Eye (tissue), 1 donor: ENCODE measurements around the gene GLTPD2.

Experiments used
- DNase-seq: peaks from one replicate; pipeline ENCODE4 v3.0.0-alpha.2; 2015

GLTPD2 gene

DNA sequence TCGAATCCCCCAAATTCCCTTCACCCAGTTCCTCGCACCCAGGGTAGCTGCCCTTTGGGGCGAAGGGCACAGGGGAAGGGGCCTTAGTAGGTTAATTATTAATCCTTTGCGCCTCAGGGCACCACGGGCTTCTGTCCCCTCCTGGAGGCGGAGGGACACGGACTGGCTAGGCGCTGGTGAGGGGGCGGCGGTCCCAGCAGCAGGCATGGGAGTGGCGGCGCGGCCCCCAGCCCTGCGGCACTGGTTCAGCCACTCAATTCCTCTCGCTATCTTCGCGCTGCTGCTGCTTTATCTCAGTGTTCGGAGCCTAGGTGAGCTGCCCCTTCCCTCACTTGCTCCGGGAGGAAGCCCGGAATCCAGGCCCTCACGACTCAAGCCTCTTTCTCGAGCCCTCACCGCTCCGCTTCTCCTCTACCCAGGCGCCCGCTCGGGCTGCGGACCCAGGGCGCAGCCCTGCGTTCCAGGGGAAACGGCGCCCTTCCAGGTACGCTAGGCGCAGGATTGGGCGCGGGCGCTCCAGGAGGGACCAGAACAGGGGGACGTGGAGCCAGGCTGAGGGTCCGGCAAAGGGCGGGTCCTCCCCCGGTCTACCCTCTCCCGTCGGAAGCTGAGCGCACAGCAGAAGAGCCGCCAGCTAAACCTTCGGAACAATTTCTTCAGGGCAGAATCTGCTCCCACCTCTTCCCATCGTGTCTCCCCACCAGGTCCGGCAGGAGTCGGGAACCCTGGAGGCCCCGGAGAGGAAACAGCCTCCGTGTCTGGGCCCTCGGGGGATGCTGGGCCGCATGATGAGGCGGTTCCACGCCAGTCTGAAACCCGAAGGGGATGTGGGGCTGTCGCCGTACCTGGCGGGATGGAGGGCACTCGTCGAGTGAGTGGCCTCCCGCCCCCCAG lies at the start of gene GLTPD2:
GLTPD2 (plus strand) TSS at position 158 of the 894 bp plus-strand sequence; CDS start at position 206, 48 bp downstream.
- peak; percentile 52 for DNase-seq

DNA sequence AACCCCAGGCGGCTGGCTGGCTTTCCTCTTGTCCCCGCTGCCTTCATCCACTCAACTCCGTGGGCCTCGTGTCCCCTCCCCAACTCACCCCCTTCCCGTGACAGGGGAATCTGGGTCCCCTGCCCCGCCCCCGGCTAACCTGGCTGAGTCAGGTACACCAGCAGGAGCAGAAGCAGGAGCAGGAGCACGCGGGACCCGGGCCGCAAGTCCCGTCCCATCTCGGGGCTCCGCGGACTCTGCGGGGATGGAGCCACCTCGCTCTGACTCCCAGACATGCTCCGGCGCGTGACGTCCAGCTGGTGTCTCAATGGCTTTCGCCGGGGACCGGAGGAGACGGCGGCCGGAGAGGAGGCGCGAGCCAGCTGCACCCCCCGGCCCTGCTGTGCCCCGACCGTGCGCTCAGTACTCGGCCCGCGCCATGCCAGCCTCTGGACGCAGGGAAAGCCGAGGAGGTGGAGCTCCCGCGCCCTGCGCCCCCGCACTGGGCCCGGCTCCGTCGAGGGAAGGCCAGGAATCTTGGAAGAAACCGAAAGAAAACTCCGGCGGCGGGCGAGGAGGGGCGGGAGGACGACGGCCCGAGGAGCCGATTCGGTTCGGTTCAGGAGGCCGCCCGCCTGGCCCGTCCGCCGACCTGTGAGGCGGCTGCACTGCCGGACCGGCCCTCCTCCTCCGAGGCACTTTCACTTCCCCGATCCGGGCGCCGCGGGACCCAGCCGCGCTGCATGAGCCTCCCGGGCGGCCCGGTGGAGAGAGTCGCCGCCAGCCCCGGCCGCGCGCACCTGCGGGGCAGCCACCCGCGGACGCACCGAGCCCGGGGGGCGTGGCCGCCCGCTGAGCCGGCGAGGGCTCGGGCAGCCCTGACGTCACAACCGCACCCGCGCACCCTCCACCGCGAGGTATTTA lies 49.4 kb upstream of the GLTPD2 start, which contains the start of the genes CXCL16 and ZMYND15:
CXCL16 (minus strand) TSS at position 807 of the 903 bp plus-strand sequence; CDS start at position 218, 589 bp downstream.
ZMYND15 (plus strand) TSS at position 712 of the 903 bp plus-strand sequence. CDS start 716 bp downstream, outside the sequence.
- peak; percentile 73 for DNase-seq

DNA sequence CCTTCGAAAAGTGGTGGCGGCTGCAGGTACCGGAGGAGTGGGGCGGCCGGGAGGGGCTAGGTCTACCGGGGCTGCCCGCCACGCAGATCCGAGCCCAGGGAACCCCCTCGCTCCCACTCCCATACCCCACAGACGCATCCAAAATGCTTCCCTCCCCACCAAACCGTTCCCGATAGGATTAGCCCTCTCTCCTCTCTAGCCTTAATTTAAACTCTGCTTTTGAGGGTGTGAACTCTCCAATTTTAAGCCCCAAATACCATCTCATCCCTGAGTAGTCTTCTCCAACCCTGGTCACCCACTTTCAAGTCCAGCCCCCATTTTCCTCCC lies 48.8 kb upstream of the GLTPD2 start:
- no peak for DNase-seq

DNA sequence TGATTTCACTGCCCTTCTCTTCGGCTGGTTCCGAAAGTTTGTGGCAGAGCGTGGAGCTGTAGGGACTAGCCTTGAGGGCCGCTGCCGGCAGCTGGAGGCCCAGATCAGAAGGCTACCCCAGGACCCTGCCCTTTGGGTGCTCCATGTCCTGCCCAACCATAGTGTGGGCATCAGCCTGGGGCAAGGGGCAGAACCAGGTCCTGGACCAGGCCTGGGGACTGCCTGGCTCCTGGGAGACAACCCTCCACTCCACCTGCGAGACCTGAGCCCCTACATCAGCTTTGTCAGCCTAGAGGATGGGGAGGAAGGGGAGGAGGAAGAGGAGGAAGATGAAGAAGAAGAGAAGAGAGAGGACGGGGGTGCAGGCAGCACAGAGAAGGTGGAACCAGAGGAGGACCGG lies 48.2 kb upstream of the GLTPD2 start:
- DNase-seq: no peak

DNA sequence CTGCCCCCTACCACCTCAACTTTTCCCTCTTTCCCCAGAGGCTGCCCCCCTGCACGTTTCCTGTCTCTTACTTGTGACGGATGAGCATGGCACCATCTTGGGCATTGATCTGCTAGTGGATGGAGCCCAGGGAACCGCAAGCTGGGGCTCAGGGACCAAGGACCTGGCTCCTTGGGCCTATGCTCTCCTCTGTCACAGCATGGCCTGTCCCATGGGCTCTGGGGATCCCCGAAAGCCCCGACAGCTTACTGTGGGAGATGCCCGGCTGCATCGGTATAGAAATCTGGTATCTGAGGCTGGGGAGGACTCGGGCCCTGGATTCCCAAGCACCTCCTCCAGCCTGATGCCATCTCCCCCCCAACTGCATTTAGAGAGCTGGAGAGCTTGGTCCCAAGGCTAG lies 47.2 kb upstream of the GLTPD2 start:
- no peak for DNase-seq

DNA sequence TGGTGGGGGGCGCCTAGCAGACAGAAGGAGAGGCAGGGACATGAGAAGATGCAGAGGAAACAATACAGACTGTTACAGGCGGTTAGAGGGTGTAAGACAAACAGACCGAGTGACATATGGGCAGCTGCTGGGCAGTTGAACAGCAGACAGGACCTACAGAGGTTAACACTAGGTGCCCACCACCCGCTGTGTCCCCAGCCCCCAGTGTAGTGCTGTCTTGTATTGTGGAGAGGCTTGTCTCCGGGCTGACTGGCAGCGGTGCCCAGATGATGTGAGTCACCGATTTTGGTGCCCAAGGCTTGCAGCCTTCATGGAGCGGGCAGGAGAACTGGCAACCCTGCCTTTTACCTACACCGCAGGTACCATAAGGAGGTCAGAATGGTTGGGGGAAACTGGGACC lies 46.6 kb upstream of the GLTPD2 start:
- DNase-seq: no peak

DNA sequence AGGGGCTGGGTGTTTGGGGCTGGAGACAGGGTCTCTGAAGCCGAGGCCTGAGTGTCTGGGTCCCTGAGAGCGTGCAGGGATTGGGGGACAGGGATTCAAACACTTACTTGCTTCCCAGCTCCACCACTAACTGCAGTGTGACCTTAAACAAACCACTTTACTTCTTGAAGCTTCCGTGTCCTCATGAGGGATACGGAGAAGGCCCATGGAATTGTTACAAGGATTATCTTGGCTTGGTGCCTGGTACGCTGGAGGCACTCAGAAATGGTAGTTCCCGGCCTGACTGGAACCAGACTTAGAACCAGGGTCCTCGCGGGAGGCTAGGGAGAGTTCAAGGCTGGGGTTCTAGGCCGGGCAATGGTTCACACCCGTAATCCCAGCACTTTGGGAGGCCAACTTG lies 46.1 kb upstream of the GLTPD2 start:
- DNase-seq: no peak

DNA sequence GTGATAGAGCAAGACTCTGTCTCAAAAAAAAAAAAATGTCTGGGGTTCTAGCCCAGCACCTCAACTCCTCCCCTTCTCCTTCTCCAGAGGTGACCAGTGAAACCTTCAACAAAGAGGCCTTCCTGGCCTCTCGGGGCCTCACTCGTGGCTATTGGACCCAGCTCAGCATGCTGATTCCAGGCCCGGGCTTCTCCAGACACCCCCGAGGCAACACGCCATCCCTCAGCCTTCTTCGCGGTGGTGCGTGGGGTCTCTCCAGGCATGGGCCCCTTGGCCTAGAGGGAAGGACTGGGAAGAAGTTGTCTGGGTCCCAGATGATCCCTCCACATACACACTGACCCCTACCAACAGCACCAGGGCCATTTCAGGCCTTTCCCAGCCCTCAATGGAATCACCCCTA lies 45.5 kb upstream of the GLTPD2 start:
- no peak for DNase-seq

DNA sequence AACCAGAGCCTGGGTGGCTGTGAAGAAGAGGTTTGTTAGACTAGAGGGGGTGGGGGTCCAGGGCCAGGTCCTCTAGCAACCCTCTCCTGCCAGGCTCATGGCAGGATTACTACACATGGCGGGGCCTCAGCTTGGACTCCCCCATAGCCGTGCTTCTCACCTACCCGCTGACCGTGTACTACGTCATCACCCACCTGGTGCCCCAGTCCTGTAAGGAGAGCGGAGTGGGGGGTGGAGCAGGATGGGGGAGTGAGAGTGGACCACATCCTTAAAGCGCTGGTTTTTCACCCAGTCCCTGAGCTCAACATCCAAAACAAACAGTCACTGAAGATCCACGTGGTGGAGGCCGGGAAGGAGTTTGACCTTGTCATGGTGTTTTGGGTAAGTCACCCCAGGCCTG lies 44.9 kb upstream of the GLTPD2 start:
- no peak for DNase-seq

DNA sequence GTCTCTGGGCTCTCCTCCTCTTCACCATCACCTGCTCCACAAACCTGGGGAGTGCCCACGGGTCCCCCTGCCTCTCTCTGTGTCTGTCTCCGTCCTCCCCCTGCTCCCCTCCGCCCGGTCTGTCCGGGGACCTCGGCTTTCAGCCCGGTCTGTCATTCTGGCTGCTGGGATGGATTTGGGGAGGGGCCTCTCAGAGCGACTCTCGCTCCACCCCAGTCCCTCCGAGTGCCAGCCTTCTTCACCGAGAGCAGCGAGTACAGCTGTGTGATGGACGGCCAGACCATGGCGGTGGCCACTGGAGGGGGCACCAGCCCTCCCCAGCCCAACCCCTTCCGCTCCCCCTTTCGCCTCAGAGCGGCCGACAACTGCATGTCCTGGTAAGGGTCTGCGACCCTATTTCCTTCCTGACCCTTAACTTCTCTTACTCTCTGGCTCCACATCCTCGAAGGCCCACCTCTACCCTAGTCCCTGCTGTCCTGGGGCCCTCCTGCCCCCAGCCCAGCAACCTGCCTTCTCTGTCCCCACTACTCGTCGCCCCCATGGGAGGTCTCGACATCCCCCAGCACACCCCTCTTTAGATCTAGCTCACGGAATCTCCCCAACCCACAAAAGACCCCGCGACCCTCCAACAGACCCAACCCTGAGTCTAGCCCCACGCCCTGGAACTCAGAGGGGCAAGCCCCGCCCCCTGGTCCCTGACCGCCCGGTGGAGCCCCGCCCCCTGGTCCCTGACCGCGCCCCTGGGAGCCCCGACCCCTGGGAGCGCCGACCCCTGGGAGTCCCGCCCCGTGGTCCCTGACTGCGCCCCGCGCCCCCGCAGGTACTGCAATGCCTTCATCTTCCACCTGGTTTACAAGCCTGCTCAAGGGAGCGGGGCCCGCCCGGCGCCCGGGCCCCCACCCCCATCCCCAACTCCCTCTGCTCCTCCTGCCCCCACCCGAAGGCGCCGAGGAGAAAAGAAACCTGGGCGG lies 43.5 kb upstream of the GLTPD2 start:
- DNase-seq: peak; percentile 14

DNA sequence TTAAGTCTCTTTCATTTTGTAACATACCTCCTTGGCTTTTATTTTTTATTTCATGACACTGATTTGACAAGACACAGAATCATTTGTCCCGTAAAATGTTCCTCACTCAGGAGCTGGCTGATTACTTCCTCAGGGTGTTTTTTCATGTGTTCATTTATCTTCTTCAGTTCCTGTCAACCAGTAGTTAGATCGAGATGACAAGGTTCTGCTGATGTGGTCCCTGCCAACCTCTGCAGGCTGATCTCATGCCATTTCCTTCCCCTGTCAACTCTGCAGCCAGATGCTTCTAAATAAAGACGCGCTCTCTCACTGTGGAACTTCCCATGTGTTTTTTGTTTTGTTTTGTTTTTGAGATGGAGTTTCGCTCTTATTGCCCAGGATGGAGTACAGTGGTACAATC lies 40.9 kb upstream of the GLTPD2 start:
- DNase-seq: peak; percentile 7

DNA sequence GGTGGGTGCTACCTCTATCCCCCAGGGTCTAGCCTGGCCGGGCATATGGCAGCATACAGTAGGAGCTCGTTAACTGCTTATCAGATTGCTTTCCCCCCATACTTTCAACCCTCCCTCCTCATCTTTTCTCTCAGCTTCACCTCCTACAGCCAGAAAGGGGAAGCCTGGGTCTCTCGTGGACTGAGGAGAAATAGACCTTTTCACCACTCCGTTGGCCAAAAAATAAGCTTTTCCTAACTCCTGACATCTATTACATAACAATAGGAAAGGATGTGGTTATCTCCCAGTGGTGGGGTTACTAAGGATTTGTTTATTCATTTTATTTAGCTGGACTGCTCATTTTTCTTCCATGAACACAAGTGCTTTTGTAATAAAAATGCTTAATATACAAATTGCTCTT lies 40.1 kb upstream of the GLTPD2 start:
- no peak for DNase-seq

DNA sequence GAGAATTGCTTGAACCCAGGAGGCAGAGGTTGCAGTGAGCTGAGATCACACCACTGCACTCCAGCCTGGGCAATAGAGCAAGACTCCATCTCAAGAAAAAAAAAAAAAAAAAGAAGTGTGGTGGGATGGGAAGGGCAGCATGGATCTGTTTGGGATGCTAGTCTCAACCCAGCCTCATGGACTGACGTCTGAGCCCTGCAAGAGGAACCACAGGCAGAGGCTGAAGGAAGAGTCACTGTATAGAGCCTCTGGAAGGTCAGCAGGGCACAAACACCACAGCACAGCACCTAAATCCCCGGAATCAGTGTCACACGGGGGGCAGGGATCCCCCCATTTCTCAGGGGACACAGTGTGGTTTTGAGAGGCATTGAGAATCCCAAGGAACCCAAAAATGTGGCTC lies 38.2 kb upstream of the GLTPD2 start:
- DNase-seq: no peak

DNA sequence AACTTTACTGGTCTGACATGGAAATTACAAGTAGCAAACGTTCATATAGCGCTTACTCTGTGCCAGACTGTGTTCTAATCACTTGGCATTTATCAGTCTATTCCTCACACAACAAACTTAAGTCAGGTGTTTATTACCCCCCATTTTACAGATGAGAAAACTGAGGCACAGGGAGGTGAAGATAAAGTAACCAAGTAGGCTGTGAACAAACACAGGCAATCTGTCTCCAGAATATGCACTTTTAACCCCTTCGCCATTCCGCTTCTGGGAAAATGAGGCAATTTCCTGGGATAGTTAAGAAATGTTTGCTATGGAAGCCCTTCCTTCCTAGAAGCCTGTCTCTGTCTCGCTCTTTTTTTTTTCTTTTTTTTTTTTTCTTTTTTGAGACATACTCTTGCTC lies 36.8 kb upstream of the GLTPD2 start:
- DNase-seq: no peak

DNA sequence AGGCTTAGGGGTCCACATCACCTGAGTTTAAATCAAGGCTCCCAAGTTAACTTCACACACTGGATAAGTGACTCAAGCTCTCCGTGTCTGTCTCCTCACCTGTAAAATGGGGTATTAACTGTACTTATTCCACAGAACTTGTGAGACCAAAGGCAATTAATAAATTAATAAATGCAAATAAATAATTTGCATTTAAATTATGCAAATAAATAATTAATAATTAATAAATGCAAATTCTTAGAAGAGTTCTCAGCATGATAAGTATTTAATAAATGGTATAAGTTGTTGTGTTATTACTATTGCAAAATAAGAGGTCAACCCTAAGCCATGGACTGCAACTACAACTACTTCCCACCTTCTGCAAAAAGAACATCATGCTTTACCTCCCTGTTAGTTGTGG lies 35.4 kb upstream of the GLTPD2 start:
- DNase-seq: no peak

DNA sequence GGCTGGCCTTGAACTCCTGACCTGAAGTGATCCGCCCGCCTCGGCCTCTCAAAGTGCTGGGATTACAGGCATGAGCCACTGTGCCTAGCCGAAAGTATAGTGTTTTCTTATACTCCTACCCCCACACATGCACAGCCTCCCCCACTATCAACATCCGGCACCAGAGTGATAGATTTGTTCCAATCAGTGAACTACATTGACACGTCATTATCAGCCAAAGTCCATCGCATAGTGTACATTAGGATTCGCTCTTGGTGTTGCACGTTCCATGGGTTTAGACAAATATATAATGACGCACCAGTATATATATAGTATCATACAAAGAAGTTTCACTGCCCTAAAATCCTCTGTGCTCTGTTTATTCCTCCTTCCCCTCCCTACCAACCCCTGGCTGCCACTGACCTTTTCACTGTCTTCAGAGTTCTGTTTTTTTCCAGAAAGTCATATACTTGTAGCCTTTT lies 29.0 kb upstream of the GLTPD2 start:
- no peak for DNase-seq

DNA sequence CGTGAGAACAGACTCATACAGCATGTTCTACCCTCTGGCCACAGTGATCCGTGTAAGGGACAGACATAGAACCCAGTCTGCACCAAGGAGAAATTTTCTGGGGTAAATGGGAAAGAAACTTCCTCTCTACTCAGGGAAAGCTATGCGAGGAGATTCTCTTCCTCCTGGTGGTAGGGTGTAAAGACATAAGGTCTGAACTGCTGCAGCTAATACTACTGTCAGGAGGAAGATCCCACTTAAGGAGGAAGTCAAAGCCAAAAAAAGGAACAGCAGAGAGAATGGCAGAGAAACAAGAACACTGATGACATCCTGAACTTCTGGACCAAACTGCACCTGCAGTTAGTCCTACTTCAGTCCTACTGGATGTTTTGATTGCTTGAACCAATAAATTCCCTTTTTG lies 24.2 kb upstream of the GLTPD2 start:
- DNase-seq: no peak

DNA sequence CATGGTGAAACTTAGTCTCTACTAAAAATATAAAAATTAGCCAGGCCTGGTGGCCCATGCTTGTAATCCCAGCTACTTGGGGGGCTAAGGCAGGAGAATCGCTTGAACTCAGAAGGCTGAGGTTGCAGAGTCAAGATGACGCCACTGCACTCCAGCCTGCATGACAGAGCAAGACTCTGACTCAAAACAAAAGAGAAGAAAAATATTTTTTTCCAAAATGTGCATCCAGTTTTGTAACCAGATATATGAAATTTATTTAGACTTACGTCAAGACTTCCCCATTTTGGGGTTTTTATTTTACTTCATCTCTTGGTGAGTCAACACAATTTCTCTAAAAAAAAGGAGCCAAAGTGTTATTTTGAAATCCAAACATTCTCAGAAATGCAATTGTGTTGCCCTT lies 22.6 kb upstream of the GLTPD2 start:
- DNase-seq: no peak

DNA sequence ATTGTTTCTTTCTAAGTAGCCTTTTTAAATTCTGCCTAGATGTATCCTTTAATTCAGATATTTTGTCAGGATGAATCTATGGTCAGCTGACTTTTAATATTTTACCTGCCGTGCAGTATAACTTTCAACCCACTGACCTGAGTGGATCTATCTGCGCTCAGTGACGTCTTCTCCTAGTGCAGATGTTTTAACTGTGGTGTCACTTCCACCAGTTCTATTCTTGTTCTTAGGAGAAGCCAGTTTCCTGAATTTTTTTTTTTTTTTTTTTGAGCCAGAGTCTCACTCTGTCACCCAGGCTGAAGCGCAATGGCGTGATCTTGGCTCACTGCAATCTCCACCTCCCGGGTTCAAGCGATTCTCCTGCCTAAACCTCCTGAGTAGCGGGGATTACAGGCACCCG lies 22.0 kb upstream of the GLTPD2 start:
- DNase-seq: no peak

DNA sequence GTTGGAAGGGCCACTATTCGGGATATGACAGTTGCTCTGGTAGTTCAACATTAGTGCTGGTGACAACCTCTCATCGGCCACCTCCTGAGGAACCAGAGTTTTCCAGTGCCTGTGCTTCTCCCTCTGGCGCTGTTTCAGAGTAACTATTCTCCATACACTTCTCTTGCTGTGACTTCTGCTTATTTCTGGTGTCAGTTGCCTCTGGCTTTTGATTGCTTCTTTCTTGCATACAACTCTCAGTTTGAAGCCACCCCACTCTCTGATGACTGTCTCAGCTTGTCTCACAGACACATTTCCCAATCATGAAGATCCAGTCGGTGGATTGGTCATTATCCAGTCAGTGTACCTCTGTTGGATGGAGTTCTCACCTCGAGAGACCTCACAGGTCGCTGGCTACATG lies 20.5 kb upstream of the GLTPD2 start:
- no peak for DNase-seq

DNA sequence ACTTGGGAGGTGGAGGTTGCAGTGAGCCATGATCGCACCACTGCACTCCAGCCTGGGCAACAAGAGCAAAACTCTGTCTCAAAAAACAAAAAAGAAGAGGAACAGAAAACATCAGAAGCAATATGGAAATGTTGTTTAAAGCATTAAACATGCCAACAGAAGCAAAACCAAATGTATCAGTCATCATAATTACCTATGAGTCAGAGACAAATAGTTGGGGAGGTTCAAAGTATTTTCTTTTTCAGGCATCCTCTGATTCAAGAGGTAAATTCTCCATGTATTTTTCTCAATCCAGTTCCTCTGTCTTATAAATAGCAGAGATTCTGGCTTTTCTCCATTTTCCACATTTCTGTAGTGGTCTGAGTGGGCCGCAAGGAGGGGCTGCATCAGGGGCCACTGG lies 19.1 kb upstream of the GLTPD2 start:
- no peak for DNase-seq

DNA sequence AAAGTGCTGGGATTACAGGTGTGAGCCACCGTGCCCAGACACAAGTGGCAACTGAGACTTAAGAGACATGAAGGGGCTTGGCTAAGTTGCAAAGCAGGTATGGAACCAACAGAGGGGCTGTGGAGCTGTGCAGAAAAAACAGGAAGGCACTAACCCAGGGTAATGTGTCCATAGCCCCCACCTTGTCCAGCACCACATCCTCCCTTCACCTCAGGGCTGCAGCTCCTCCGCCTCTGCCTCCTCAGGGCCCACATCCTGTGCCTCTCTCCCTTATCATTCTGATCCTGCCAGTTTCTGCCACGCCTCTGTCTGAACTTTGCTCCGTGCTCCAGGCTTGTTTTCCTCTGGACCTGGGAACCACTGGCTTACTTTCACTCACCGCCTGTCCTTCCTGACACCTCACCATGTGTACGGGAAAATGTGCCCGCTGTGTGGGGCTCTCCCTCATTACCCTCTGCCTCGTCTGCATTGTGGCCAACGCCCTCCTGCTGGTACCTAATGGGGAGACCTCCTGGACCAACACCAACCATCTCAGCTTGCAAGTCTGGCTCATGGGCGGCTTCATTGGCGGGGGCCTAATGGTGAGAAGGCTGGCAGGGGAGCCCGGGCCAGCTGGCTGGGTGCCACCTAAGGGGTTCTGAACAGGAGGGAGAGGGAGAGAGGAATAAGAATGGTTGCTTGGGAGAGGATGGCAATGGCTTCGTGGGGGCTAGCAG lies 17.1 kb upstream of the GLTPD2 start, which contains the start of gene TM4SF5:
TM4SF5 (plus strand) TSS at position 368 of the 716 bp plus-strand sequence; CDS start at position 405, 37 bp downstream.
- no peak for DNase-seq
